GM21529 (cell line): ENCODE data around the gene RHBG.
"Not testable (repeated sequence)": the region's sequence is repeated elsewhere in the genome, so short reads cannot be mapped to it uniquely, and the experiment has no call there.

Source experiments
- ATAC-seq: cut with Tn5 transposase; IDR thresholded peaks from one replicate; pipeline ENCODE4 v1.9.1; 2021; ENCODE audit not compliant: unreplicated experiment

RHBG gene

GRCh38 chr1:156368889-156369684 lies at the start of gene RHBG:
Gene RHBG, plus strand, starts transcription at chr1:156369211. Its CDS starts 39 bp downstream, at chr1:156369250.
- no peak for ATAC-seq

- no peak for ATAC-seq
Observed at GRCh38 chr1:156319664-156320063, 49.3 kb upstream of the RHBG start.

- no peak for ATAC-seq
Observed at GRCh38 chr1:156320560-156320959, 48.5 kb upstream of the RHBG start.

GRCh38 chr1:156323179-156323578 lies 45.8 kb upstream of the RHBG start:
- not testable (repeated sequence) for ATAC-seq

GRCh38 chr1:156336242-156336641 lies 32.8 kb upstream of the RHBG start:
- ATAC-seq: no peak

- no peak for ATAC-seq
Observed at GRCh38 chr1:156337052-156337887, 31.7 kb upstream of the RHBG start.

- ATAC-seq: no peak
Observed at GRCh38 chr1:156337888-156338179, 31.2 kb upstream of the RHBG start.

- ATAC-seq: peak; percentile 91
Observed at GRCh38 chr1:156338180-156338976, 30.6 kb upstream of the RHBG start, which contains the start of the genes CCT3 and TSACC. Gene CCT3, minus strand, starts transcription at chr1:156338292. Its CDS starts 108 bp downstream, at chr1:156338184. Gene TSACC, plus strand, starts transcription at chr1:156338526. Its CDS starts 1,232 bp downstream, at chr1:156339758.

GRCh38 chr1:156342166-156342955 lies 26.6 kb upstream of the RHBG start:
- ATAC-seq: no peak

GRCh38 chr1:156344409-156344808 lies 24.6 kb upstream of the RHBG start:
- ATAC-seq: no peak

- not testable (repeated sequence) for ATAC-seq
Observed at GRCh38 chr1:156346035-156346434, 23.0 kb upstream of the RHBG start.

- no peak for ATAC-seq
Observed at GRCh38 chr1:156346636-156347035, 22.4 kb upstream of the RHBG start.

GRCh38 chr1:156347331-156347730 lies 21.7 kb upstream of the RHBG start:
- ATAC-seq: no peak

- not testable (repeated sequence) for ATAC-seq
Observed at GRCh38 chr1:156352481-156352880, 16.5 kb upstream of the RHBG start.

GRCh38 chr1:156356262-156356874 lies 12.6 kb upstream of the RHBG start:
- ATAC-seq: no peak

GRCh38 chr1:156356875-156357534 lies 12.0 kb upstream of the RHBG start:
- peak; percentile 47 for ATAC-seq

- ATAC-seq: no peak
Observed at GRCh38 chr1:156357977-156358376, 11.0 kb upstream of the RHBG start.

GRCh38 chr1:156358641-156359040 lies 10.4 kb upstream of the RHBG start:
- ATAC-seq: no peak

- no peak for ATAC-seq
Observed at GRCh38 chr1:156359249-156359648, 9.8 kb upstream of the RHBG start.
